Activated CD4-positive, alpha-beta T cell treated with anti-CD3 and anti-CD28 coated beads for 48 hours (primary cell): Measurements from ENCODE around the gene ITGB5.
A peak's percentile ranks its signal among the peaks of the same experiment; 100 is the strongest.
"Not testable (repeated sequence)": the region's sequence is repeated elsewhere in the genome, so short reads cannot be mapped to it uniquely, and the experiment has no call there.

Source experiments
- DNase-seq: peaks from one replicate; pipeline ENCODE4 v3.0.0-alpha.2; 2020

The ITGB5 gene

DNA sequence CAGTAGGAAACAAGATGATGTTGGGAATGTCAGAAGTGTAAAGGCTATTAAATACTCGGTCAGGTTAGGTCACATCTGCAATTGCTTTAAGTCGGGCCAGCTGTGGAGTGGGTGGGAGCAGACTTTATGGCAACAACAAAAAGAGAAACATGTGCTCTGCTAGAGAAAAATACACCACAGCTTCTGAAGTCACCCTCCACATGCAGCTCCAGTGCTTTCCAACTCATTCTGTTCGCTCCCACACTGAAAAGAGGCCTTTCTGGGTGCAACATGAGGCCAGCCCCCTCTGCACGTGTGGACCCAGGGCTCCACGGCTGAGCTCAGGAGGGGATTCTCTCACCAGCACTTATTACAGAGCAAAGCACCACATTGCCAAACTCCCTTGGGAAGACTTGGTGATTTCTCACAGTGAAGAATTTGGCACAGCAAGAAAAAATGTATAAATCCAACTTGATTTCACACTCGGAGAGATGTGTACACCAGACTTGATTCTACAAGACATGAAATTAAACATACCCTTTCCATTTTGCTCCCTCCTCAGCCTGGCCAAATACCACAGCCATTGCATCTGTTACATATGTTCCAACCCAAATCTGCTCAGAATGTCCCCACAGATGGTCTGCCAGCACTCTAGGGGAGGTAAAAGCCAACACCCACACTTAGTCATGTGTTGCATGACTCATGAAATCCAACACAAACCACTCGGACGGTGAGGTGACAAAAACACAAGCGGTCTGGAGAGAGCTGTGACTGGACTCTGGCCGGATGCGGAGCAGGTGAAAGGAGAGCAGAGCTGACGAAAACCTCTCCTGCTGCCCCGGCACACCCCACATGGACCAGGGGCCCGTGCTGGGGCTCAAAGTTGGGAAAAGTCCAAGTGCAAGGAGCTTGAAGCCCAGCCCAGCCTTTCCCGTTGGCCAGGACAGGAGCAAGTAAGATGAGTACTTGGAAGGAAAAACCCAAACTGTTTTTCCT, 74.6 kb downstream of the ITGB5 start:
- DNase-seq = no peak

DNA sequence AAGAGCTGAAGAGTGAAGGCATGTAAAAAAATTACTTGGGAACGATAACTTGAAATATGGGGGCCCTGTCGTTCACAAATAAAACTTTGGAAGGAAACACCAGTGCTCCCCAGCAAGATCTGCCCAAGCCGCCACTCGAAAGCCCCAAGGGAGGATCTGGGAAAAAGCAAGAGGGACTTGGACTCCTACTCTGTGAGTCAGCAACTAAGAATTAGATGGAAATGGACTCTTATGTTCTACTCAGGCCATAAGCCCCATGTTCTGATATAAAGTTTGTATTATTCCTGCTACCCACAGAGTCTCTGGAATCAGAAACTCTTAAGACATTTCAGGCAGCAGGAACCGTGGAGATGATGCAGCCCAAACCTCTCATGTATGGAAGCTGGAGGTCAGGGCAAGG, 75.7 kb downstream of the ITGB5 start:
- DNase-seq = no peak

DNA sequence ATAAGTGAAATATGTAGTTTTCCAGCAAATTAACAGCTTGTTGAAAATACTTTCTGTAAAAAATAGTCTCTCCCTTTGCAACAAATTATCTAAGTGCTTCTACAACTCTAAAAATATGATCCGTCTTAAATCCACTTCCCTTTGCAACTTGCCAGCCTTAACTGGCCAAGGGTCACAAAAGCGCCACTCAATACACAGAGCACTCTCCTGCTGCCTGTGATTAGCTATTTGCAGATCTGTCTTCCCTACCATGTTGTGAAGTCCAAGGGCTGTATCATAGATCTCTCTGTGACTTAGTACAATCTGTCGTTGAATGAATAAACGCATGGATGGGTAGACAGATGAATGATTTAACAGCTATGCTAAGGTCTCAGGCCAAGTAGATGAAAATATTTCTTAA, 76.2 kb downstream of the ITGB5 start:
- no peak for DNase-seq

DNA sequence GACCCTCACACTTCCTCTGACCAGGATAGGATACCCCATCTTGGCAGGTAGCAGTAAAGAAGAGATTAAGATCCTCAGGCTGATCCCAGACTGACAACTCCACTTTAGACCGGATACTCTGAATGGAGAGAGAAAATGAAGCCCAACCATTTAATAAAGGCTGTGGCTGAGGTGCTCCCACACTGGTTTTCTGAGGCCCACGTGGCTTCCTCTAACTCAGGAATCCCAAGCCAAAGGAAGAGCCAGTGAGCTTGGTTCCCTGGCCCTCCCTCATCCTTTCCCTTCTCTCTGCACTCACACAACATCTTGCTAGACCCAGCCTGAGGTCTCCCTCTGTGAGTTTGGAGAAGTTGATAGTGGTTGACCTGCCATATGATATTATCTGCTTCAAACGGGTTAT, 78.1 kb downstream of the ITGB5 start:
- no peak for DNase-seq

DNA sequence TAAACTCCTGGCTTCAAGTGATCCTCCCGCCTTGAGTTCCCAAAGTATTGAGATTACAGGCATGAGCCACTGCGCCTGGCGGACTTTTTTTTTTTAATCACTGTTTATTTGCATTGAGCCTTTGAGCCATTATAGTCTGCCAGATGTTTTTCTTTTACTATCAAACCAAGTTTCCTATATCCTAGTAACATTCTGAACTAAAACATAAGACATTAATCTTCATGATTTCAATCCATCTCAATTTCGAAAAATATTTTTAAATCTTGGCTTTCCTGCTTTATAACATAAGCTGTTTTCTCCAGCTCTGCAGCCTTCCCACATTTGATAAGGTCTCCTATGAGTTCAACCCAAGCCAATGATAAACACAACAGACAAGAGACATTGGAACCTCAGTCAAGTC, 81.5 kb downstream of the ITGB5 start:
- no peak for DNase-seq

DNA sequence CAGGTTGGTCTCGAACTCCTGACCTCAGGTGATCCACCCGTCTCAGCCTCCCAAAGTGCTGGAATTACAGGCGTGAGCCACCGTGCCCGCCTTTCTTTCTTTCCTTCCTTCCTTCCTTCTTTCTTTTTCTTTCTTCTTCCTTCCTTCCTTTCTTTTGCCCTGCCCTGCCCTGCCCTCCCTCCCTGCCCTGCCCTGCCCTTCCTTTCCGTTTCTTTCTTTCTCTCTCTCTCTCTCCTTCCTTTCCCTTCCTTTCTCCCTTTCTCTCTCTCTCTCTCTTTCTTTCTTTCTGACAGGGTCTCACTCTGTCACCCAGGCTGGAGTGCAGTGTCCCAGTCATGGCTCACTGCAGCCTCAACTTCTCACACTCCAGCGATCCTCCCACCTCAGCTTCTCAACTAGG, 82.3 kb downstream of the ITGB5 start:
- no peak for DNase-seq

DNA sequence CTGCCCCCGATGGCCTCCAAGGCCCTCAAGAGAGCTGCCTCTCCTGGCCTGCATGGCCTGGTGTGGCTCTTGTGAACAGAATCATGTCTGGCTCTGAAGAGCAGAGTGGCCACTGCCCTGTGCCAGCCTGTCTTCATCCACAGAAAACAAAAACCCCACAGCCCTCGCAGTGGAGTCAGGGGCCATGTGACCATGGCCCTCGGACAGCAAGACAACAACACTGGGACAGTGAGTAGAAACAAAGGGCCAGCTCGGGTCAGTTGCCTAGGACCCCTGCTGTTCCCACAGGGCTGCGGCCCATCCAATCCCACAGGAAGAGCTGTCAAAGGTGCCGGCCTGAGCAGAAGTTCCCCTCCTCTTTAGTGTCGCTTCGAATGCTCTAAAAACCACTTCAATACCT, 84.5 kb downstream of the ITGB5 start:
- no peak for DNase-seq

DNA sequence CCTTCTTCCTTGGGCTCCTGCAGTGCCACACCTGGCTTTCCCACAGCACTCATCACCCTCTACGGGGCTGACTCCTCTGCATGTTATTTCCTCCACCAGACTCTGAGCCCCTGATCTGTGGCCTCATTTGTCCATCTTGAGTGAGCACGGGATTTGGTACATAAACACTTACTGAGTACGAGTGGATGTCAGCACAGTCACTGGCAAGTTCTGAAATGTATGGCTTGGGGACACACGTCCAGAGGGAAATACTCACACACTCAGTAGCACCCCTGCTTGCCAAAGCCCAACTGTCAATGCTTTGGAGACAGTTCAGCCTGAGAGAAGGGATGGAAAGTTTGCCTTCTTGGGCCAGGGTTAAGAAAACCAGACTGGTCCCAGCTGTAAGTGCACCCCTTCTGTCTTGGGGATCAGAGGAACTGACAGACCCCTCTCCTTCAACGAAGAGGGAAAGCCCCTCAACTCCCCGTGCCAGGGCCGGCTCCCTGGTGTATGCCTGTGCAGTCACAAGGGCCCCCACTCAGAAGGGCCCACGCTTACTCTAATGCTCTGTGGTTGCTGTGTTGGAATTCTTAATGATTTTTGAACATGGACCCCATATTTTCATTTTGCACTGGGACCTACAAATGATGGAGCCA, 85.0 kb downstream of the ITGB5 start:
- no peak for DNase-seq

DNA sequence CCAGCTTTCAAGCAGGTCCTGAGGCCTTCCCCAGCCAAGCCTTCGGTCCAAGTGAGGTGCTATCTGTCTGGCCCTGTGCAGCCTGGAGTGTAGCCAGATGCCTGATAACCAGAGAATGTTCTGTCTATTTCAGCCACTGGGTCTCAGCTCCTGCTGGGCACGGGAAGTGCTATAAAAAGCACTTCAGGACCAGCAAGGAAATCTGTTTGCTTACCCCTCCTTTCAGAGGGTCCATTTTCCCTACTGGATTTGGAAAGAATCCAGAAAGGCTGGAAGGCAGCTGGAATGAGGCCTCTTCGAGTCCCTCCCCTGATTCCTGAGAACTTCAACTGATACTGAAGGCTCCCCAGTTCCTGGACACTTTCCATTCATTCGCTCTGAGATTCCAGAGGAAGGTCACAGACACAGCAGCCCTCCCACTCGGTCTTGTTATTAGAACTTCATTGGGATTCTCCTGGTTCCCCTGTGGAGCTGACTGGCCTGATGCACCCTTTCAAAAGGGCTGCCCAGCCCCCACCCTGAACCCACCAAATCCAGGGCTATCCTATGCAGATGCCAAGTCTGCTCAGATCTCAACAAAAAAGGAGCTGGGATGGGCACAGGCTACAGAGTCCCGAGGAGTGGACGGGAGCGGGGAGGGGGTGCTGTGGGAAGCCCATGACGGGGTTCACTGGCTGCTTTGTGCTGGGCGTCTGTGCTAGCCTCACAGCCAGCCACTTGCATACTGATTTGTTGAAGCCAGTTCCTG, 86.5 kb downstream of the ITGB5 start:
- no peak for DNase-seq

DNA sequence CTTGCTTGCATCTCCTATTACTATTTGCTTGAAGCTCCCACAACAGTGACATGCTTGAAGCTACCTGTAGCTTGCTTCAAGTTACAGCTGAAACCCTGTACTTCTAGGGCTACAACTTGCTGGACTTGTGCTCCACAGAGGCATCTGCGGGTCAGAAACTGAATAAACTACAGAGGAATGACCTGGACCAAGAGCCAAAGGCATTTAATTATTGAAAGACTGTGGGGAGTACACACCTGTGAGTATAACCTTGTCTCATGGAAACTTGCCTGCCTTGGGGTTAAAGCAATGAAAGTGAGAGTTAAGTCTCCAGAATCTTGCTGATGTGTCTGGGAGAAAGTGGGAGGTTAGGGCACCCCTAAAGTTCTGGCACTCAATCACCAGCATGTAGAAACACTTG, 87.1 kb downstream of the ITGB5 start:
- DNase-seq = no peak

DNA sequence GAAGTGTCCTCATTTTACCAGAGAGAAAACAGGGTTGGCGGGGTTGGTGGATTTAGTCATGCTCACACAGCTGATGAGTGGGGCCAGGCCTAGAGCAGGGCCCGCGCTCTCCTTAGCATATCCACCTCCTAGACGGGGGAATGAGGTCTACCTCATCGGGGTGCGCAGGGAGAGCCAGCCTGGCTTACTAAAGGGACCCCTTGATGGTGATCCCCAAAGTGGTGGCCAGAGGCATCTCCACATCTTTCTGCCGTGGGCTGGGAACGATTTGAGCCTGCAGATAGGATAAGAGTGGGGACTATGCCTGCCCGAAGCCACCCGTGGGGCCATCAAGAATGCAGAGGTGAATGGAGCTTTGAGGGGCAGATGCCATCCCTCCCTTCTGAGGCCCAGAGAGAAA, 87.5 kb downstream of the ITGB5 start:
- DNase-seq = no peak

DNA sequence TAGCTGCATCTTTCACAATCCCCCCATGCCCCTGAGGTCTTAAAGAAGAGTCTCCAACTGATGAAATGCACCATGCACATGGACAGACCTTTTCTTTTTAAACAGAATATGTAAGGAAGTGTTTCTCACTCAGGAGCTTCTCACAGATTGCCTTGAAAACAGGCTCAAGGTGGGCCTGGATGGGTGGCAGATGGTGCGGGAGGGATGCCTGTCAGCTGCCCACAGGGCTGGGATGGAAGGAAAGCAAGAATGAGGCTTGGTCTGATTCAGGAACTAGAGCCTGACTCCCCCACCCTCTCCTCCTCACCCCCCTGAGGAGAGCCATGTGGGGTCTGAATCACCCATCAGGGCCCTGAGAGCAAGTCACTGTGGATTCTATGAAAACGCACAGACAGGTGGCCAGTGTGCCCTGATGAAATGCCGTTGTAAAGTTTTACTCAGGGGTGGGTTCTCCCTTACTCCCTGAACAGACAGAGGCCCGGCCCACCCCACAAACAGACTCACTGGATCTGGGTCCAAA, 89.7 kb downstream of the ITGB5 start:
- no peak for DNase-seq

DNA sequence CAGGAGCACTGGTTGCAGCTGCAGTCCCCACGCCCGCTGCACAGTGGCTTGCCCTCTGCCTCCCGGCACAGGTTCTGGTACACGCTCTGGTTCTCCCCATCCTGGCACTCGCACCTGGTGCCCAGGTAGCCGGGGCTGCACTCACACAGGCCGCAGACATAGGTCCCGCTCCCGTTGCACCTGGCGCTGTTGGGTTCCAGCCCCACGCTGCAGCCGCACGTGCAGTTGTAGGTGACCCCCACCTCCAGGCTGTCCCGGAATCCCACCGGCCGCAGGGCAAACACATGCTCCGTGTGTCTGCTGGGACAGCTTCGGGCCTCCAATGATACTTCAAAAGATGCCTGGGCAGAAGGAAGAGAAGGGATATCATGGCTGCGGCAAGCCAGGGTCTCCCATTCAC, 90.7 kb downstream of the ITGB5 start:
- DNase-seq = no peak

DNA sequence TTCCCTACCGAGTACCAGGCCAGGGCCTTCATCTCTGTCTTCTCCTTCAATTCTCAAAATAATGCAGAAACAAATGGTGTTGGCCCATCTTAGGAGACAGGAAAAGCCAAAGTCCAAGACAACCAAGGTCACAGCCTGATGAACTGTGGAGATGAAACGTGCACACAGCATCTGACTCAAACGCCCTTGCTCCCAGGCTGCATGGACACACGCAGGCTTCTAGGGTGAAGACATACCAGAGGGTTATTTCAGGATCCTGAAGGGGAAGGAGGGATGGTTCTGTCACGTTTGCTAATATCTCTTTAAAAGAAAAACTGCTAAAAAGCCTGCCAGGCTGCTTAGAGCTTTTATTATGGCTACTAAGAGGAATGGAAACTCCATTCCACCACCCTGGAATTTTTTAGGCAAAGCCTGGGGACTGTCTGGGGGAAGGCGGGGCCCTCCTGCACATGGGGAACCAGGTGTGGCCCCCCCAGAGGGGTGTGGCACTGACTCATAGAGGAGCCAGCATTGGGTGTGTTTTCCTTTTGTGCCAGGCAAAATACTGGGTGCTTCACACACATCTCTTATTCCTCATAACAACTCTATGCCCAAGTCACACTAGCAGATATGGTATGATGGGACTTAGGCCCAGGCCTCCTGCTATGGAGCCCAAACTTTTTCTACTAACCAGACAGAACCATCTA, 94.0 kb downstream of the ITGB5 start:
- no peak for DNase-seq

DNA sequence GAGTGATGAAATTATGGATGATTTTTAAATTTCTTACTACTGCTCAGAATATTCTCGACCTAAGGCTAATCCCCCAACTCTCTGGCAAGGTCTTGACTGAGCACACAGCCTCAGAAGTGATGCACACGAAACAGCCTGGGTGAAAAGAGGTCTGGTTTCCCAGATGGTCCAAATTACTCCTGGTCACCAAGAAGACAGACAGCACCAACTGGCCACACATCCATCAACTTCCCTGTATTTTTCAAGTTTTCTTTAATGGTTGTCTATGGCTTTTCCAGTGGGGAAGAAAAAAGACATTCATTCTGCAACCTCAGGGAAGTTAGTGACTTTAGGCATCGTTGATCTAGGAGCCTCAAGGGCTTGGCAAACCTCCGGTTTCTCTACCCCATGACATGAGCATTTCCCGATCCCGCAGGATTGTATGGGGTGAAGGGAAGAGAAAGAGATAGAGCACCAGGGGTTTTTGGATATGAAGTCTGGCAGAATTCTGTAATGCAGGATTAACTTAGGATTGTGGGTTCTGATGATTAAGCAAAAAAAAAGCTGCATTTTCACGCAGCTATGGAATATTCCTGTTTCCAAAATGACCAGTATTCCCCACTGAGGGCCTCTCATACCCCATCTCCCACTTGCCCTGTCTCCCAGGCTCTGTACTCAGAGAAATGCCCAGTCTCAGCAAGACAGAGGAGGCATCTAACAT, 94.7 kb downstream of the ITGB5 start:
- DNase-seq = no peak

DNA sequence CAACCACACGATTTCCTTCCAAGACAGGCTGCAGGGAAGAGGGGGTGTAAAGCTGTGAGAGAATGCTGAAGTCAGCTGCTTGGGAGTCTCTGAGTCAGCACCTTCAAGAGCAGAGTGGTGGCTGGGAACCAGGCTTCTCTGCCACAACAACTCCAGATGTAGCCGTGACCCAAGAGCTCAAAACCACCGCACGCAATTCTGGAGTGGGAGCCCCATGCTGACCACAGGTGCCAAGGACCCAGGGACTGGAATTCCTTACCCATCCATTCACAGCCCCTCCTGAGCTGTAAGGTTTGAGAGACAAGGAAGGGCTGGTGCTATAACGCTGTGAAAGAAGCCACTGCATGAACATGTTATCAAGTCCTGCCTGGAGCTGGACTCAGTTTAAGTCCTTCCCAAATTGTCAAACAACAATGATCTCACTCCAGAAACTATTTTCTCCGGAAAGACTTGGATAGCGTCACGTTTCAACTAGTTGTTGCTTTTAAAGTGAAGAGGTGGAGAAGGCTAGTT, 95.5 kb downstream of the ITGB5 start:
- no peak for DNase-seq

DNA sequence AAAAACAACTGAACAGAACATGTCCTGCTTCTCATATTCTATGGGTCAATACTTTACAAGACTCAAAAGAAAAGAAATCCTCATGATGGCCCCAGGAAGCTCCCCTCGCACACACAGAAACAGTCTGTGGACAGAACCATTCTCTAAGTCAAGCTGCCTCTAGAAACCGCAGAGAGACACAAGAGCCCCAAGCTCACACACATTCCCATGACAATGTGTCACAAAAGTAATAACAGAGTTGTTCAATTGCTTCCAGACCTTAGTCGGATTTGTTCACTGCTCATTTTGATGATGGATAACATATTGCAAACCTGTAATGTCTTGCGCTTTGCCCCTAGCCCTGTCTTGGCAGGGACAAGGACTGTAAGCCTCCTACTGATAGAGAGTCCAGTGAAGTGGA, 96.0 kb downstream of the ITGB5 start:
- no peak for DNase-seq

DNA sequence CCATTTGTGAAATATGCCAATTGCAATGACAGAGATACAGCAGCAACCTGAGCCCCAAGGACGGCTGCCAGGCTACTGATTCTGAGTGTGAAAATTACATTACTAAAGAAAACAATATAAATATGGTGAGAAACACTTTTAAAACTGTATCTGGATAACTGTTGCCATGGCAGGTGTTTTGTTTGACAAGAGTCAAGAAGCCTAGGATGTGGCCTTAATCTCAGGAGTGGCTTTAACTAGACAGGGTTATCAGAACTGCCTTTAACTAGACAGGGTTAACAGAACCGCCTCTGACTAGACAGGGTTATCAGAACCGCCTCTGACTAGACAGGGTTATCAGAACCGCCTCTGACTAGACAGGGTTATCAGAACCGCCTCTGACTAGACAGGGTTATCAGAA, 98.1 kb downstream of the ITGB5 start:
- DNase-seq = not testable (repeated sequence)

DNA sequence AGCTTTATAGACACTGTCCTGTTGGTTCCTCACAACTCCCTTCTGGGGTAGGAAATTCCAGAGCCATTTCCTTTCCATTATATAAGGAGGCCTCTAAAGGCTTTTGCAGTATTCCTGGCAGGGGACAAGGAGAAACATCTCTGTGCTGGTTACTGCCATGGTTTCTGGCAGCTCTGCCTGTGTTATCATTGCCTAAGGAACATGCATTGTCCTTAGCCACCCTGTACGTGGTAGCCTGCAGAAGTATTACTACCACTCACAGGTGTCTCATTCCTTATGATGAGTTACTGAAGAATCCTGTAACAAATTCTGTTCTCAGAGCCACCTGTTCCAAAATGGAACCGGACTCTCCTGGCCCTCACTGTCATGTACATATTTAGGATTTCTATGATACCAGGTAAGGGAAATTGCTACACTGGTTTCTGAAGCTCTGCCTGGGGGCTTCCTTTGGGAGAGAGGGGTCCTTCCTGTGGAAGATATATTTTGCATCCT, 98.9 kb downstream of the ITGB5 start:
- no peak for DNase-seq

DNA sequence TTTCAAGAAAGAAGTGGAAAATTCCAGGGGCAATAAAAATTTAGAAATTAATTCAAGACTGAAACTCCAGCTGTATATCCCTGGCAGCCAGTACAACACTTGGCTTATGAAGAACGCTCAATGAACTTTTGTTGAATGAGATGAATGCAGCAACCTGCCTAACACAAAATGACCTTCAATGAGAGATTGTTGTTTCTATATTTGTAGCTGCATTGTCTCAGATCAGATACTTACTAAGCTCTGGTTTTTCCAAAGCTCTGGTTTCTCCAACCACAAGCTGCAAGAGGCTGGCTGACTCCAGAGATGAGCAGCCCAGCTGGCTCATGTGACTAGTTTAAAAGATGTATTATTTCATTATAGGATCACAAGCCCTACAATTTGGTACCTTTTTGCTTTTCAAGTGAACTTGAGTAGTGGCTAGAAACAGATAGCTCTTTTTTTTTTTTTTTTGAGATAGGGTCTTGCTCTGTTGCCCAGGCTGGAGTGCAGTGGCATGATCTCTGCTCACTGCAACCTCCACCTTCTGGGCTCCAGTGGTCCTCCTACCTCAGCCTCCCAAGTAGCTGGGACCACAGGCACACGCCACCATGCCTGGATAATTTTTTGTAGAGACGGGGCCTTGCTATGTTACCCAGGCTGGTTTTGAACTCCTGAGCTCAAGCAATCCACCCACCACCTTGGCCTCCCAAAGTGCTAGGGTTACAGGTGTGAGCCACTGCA, 99.5 kb downstream of the ITGB5 start:
- DNase-seq = peak; percentile 17
